ENCODE data around the gene ZNF385B. TPM values are rescaled to one million over a fixed set of nuclear protein-coding genes. Genes with fewer than 3 reads are reported as not detected.

Gene ZNF385B
- total and polyA plus RNA-seq, 2 donors from 2014 or later: 5.9 to 10.9 TPM

- intact Hi-C loops (cut with DNase I): no loop called here
- no peak overlapping the region for H3K27ac ChIP-seq (ENCODE audit: low read depth in 2 of 2, low read length in 2 of 2)
- H3K4me1 ChIP-seq (ENCODE audit: control insufficient read depth in 2 of 3, insufficient read depth in 2 of 3, low read depth in 1 of 3, low read length in 3 of 3): no peaks in the 10 kb centered on the region
- no peaks in the 10 kb centered on the region for H3K27me3 ChIP-seq (ENCODE audit: control insufficient read depth, insufficient read depth, low read length)
- H3K9me3 ChIP-seq (ENCODE audit: control insufficient read depth in 2 of 3, insufficient read depth in 1 of 3, low read length in 3 of 3): no peaks in the 10 kb centered on the region
- H3K36me3 ChIP-seq (ENCODE audit: control insufficient read depth in 2 of 3, insufficient read depth in 3 of 3, low read length in 3 of 3): no peaks in the 10 kb centered on the region
- no peak for DNase-seq
- no peak overlapping the region for H3K4me3 ChIP-seq (ENCODE audit: low read length in 3 of 3)
- H3K9ac ChIP-seq (ENCODE audit: low read length in 3 of 3): no peak overlapping the region
- TF ChIP-seq, protein P1, sequence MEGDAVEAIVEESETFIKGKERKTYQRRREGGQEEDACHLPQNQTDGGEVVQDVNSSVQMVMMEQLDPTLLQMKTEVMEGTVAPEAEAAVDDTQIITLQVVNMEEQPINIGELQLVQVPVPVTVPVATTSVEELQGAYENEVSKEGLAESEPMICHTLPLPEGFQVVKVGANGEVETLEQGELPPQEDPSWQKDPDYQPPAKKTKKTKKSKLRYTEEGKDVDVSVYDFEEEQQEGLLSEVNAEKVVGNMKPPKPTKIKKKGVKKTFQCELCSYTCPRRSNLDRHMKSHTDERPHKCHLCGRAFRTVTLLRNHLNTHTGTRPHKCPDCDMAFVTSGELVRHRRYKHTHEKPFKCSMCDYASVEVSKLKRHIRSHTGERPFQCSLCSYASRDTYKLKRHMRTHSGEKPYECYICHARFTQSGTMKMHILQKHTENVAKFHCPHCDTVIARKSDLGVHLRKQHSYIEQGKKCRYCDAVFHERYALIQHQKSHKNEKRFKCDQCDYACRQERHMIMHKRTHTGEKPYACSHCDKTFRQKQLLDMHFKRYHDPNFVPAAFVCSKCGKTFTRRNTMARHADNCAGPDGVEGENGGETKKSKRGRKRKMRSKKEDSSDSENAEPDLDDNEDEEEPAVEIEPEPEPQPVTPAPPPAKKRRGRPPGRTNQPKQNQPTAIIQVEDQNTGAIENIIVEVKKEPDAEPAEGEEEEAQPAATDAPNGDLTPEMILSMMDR (IDR thresholded peaks at IDR 0.05; ENCODE audit: borderline replicate concordance, extremely low read depth, insufficient read depth): no peak
- FAIRE-seq: no peak
These were observed 39.2 kb upstream of the ZNF385B start for GRCh38 chr2:179900655-179901054.

DNA sequence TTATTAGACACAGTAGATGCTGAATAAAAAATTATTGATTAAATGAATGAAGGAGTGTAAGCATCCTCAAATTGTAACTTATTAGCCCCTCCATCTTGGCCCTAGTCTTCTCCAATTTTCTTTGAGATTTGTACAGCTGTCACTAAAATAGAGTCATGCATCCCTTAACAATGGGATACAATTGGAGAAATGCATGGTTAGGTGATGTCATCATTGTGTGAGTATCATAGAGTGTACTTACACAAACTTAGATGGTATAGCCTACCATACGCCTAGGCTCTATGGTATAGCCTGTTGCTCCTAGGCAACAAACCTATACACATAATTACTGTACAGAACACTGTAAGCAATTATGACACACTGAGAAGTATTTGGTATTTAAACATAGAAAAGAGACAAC lies 38.3 kb upstream of the ZNF385B start:
- H3K27me3 ChIP-seq (ENCODE audit: control insufficient read depth, insufficient read depth, low read length): no peaks in the 10 kb centered on the region
- FAIRE-seq: no peak

DNA sequence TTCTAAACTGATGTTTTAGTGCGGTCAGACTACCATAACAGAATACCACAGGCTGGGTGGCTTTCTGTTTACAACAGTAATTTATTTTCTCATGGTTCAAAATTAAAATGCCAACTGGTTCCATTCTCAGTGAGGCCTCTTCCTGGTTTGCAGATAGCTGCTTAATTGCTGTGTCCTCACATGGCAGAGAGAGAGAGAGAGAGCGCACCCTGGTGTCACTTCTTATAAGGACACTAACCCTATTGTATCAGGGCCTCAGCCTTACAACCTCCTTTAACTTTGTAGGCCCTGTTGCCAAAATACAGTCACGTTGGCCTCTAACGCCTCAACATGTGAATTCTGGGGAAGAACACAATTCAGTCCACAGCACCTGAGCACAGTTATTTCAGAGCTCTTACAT lies 37.5 kb upstream of the ZNF385B start:
- no peak for FAIRE-seq
- Histone ChIP-seq H3K27ac (ENCODE audit: low read depth in 2 of 2, low read length in 2 of 2) (no peak overlapping the region), H3K9me3 (ENCODE audit: control insufficient read depth in 2 of 3, insufficient read depth in 1 of 3, low read length in 3 of 3) (no peaks in the 10 kb centered on the region), H3K27me3 (ENCODE audit: control insufficient read depth, insufficient read depth, low read length) (no peaks in the 10 kb centered on the region), H3K9ac (ENCODE audit: low read length in 3 of 3) (no peak overlapping the region), H3K4me3 (ENCODE audit: low read length in 3 of 3) (no peak overlapping the region), H3K4me1 (ENCODE audit: control insufficient read depth in 2 of 3, insufficient read depth in 2 of 3, low read depth in 1 of 3, low read length in 3 of 3) (no peaks in the 10 kb centered on the region), H3K36me3 (ENCODE audit: control insufficient read depth in 2 of 3, insufficient read depth in 3 of 3, low read length in 3 of 3) (no peaks in the 10 kb centered on the region)
- DNase-seq: peak in 2 of 5 donors; percentile 3 to 7
- intact Hi-C loops (cut with DNase I): no loop called here
- TF ChIP-seq, protein P1 (IDR thresholded peaks at IDR 0.05; ENCODE audit: borderline replicate concordance, extremely low read depth, insufficient read depth): no peak

More for the DNA sequence above, 38.3 kb upstream of the ZNF385B start:
- Histone ChIP-seq H3K4me1 (ENCODE audit: control insufficient read depth in 2 of 3, insufficient read depth in 2 of 3, low read depth in 1 of 3, low read length in 3 of 3) (no peaks in the 10 kb centered on the region), H3K4me3 (ENCODE audit: low read length in 3 of 3) (no peak overlapping the region), H3K9ac (ENCODE audit: low read length in 3 of 3) (no peak overlapping the region), H3K27ac (ENCODE audit: low read depth in 2 of 2, low read length in 2 of 2) (no peak overlapping the region), H3K36me3 (ENCODE audit: control insufficient read depth in 2 of 3, insufficient read depth in 3 of 3, low read length in 3 of 3) (no peaks in the 10 kb centered on the region), H3K9me3 (ENCODE audit: control insufficient read depth in 2 of 3, insufficient read depth in 1 of 3, low read length in 3 of 3) (no peaks in the 10 kb centered on the region)
- TF ChIP-seq, protein P1 (IDR thresholded peaks at IDR 0.05; ENCODE audit: borderline replicate concordance, extremely low read depth, insufficient read depth): no peak
- intact Hi-C loops (cut with DNase I): no loop called here
- DNase-seq: no peak

- DNase-seq: no peak
- Histone ChIP-seq H3K9me3 (ENCODE audit: control insufficient read depth in 2 of 3, insufficient read depth in 1 of 3, low read length in 3 of 3) (peaks cover 0 to 5% (median 0%) of the 10 kb centered on the region in 3 donors), H3K9ac (ENCODE audit: low read length in 3 of 3) (no peak overlapping the region), H3K27me3 (ENCODE audit: control insufficient read depth, insufficient read depth, low read length) (no peaks in the 10 kb centered on the region), H3K27ac (ENCODE audit: low read depth in 2 of 2, low read length in 2 of 2) (no peak overlapping the region), H3K36me3 (ENCODE audit: control insufficient read depth in 2 of 3, insufficient read depth in 3 of 3, low read length in 3 of 3) (no peaks in the 10 kb centered on the region), H3K4me3 (ENCODE audit: low read length in 3 of 3) (no peak overlapping the region), H3K4me1 (ENCODE audit: control insufficient read depth in 2 of 3, insufficient read depth in 2 of 3, low read depth in 1 of 3, low read length in 3 of 3) (no peaks in the 10 kb centered on the region)
- FAIRE-seq: no peak
- intact Hi-C loops (cut with DNase I): no loop called here
- TF ChIP-seq, protein P1 (IDR thresholded peaks at IDR 0.05; ENCODE audit: borderline replicate concordance, extremely low read depth, insufficient read depth): no peak
These were observed 32.2 kb upstream of the ZNF385B start for GRCh38 chr2:179893616-179894015.
